ENCODE measurements around the gene VDAC1. TPM values are rescaled to one million over a fixed set of nuclear protein-coding genes. Genes with fewer than 3 reads are reported as not detected.
"Not testable (repeated sequence)": the region's sequence is repeated elsewhere in the genome, so short reads cannot be mapped to it uniquely, and the experiment has no call there.

Gene VDAC1
- total RNA-seq, 1 donor from 2014 or later: 207 TPM

GRCh38 chr5:133995883-133996563, 8.8 kb downstream of the VDAC1 start:
- no peak for DNase-seq (ENCODE audit: low spot score)

- DNase-seq (ENCODE audit: low spot score): no peak
These were observed 9.4 kb downstream of the VDAC1 start for GRCh38 chr5:133995341-133995740.

- no peak for DNase-seq (ENCODE audit: low spot score)
These were observed 9.8 kb downstream of the VDAC1 start for GRCh38 chr5:133994990-133995333.

- no peak for DNase-seq (ENCODE audit: low spot score)
These were observed 10.3 kb downstream of the VDAC1 start for GRCh38 chr5:133994297-133994989.

- DNase-seq (ENCODE audit: low spot score): no peak
These were observed 11.4 kb downstream of the VDAC1 start for GRCh38 chr5:133993185-133993936.

GRCh38 chr5:133992429-133993155, 12.2 kb downstream of the VDAC1 start:
- no peak for DNase-seq (ENCODE audit: low spot score)

- no peak for DNase-seq (ENCODE audit: low spot score)
These were observed 13.4 kb downstream of the VDAC1 start for GRCh38 chr5:133991171-133991910.

- no peak for DNase-seq (ENCODE audit: low spot score)
These were observed 14.4 kb downstream of the VDAC1 start for GRCh38 chr5:133990396-133990795.

- no peak for DNase-seq (ENCODE audit: low spot score)
These were observed 19.1 kb downstream of the VDAC1 start for GRCh38 chr5:133985540-133986180.

GRCh38 chr5:133983674-133984073, 21.1 kb downstream of the VDAC1 start:
- DNase-seq (ENCODE audit: low spot score): no peak

- no peak for DNase-seq (ENCODE audit: low spot score)
These were observed 23.1 kb downstream of the VDAC1 start for GRCh38 chr5:133981714-133982113.

GRCh38 chr5:133980652-133981051, 24.1 kb downstream of the VDAC1 start:
- DNase-seq (ENCODE audit: low spot score): no peak

- DNase-seq (ENCODE audit: low spot score): no peak
These were observed 25.8 kb downstream of the VDAC1 start for GRCh38 chr5:133978943-133979342.

- no peak for DNase-seq (ENCODE audit: low spot score)
These were observed 26.9 kb downstream of the VDAC1 start for GRCh38 chr5:133977858-133978257.

GRCh38 chr5:133977161-133977787, 27.5 kb downstream of the VDAC1 start:
- no peak for DNase-seq (ENCODE audit: low spot score)

- DNase-seq (ENCODE audit: low spot score): not testable (repeated sequence)
These were observed 29.2 kb downstream of the VDAC1 start for GRCh38 chr5:133975546-133975945.

GRCh38 chr5:133974142-133974541, 30.6 kb downstream of the VDAC1 start:
- no peak for DNase-seq (ENCODE audit: low spot score)

GRCh38 chr5:133970325-133970909, 34.4 kb downstream of the VDAC1 start:
- no peak for DNase-seq (ENCODE audit: low spot score)

- DNase-seq (ENCODE audit: low spot score): no peak
These were observed 35.0 kb downstream of the VDAC1 start for GRCh38 chr5:133969654-133970324.

Measured in umbilical cord (tissue), 2 donors.